WTC11 (cell line): ENCODE measurements around the gene RIPPLY1. TPM values are rescaled to one million over a fixed set of nuclear protein-coding genes. Genes with fewer than 3 reads are reported as not detected.

Experiments used
- ATAC-seq: fragments of 200-7000 bp; cut with Tn5 transposase; 2 replicates; pipeline ENCODE4 v1.10.0; 2021; ENCODE audit warnings: mild to moderate bottlenecking, moderate library complexity
- CTCF ChIA-PET: fragments of 300-600 bp; sonication (Branson Sonifier 250); formaldehyde crosslinking; loops from one replicate; lab custom pipeline; 2021; ENCODE audit warnings: antibody characterized with exemption; lab: Charles Lee
- POLR2A ChIA-PET: fragments of 350-600 bp; sonication (Branson Sonifier 250); formaldehyde crosslinking; loops from one replicate; lab custom pipeline; 2021; ENCODE audit warnings: antibody characterized with exemption; lab: Charles Lee
- DNase-seq: peaks from one replicate; pipeline ENCODE4 v3.0.0; 2021; ENCODE audit warnings: low spot score
- H3K27ac Mint-ChIP-seq: 2 replicates; pipeline ENCODE4 v1.8.0; 2021; ENCODE audit warnings: mixed read lengths
- H3K27me3 Mint-ChIP-seq: 2 replicates; pipeline ENCODE4 v1.8.0; 2021; ENCODE audit warnings: low read depth, mild to moderate bottlenecking, moderate library complexity, mixed read lengths
- H3K36me3 Mint-ChIP-seq: 2 replicates; pipeline ENCODE4 v1.8.0; 2021; ENCODE audit warnings: mixed read lengths
- H3K4me1 Mint-ChIP-seq: 2 replicates; pipeline ENCODE4 v1.8.0; 2022; ENCODE audit warnings: mixed read lengths
- H3K4me3 Mint-ChIP-seq: 2 replicates; pipeline ENCODE4 v1.8.0; 2021; ENCODE audit warnings: mild to moderate bottlenecking, moderate library complexity, mixed read lengths
- H3K9me3 Mint-ChIP-seq: 2 replicates; pipeline ENCODE4 v1.8.0; 2021; ENCODE audit warnings: mixed read lengths
- ATF3 ChIP-seq: sonication (generic); formaldehyde crosslinking; conservative IDR thresholded peaks from 2 replicates; pipeline ENCODE4 v1.8.1; 2022; ENCODE audit warnings: mild to moderate bottlenecking, missing genetic modification reagents
- CDX4 ChIP-seq: fragments of 250-450 bp; sonication (Bioruptor Pico); IDR thresholded peaks from 2 replicates; pipeline ENCODE4 v1.9.0; 2021; ENCODE audit warnings: moderate library complexity, mild to moderate bottlenecking, inconsistent platforms, borderline replicate concordance
- CREB1 ChIP-seq: sonication (generic); formaldehyde crosslinking; IDR thresholded peaks from 2 replicates; pipeline ENCODE4 v1.8.0; 2023; ENCODE audit warnings: mild to moderate bottlenecking, missing genetic modification reagents
- ELF4 ChIP-seq: sonication (generic); formaldehyde crosslinking; IDR thresholded peaks from 2 replicates; pipeline ENCODE4 v1.8.1; 2022; ENCODE audit warnings: low read depth, mild to moderate bottlenecking, moderate library complexity, missing genetic modification reagents
- FOXK1 ChIP-seq: sonication (generic); formaldehyde crosslinking; IDR thresholded peaks from 2 replicates; pipeline ENCODE4 v1.8.0; 2022; ENCODE audit warnings: mild to moderate bottlenecking, moderate library complexity, missing genetic modification reagents
- GABPB1 ChIP-seq: sonication (generic); formaldehyde crosslinking; IDR thresholded peaks from 2 replicates; pipeline ENCODE4 v1.8.1; 2023; ENCODE audit warnings: mild to moderate bottlenecking, missing genetic modification reagents
- HMGA2 ChIP-seq: fragments of 250-450 bp; sonication (Bioruptor Pico); IDR thresholded peaks from 2 replicates; pipeline ENCODE4 v1.4.0; 2021; ENCODE audit warnings: mild to moderate bottlenecking, moderate library complexity
- IRF1 ChIP-seq: sonication (generic); formaldehyde crosslinking; IDR thresholded peaks from 2 replicates; pipeline ENCODE4 v1.8.0; 2023; ENCODE audit warnings: missing genetic modification reagents
- KAT7 ChIP-seq: sonication (generic); formaldehyde crosslinking; IDR thresholded peaks from 2 replicates; pipeline ENCODE4 v1.8.1; 2023; ENCODE audit warnings: missing genetic modification reagents, mild to moderate bottlenecking, borderline replicate concordance
- MAX ChIP-seq: sonication (generic); formaldehyde crosslinking; IDR thresholded peaks from 2 replicates; pipeline ENCODE4 v1.8.0; 2022; ENCODE audit warnings: mild to moderate bottlenecking, missing genetic modification reagents
- MLX ChIP-seq: sonication (generic); formaldehyde crosslinking; IDR thresholded peaks from 2 replicates; pipeline ENCODE4 v1.8.1; 2023; ENCODE audit warnings: mild to moderate bottlenecking, missing genetic modification reagents, moderate library complexity
- MXD4 ChIP-seq: fragments of 250-450 bp; sonication (Bioruptor Pico); IDR thresholded peaks from 2 replicates; pipeline ENCODE4 v1.8.0; 2021; ENCODE audit warnings: mild to moderate bottlenecking, moderate library complexity, borderline replicate concordance
- NFYB ChIP-seq: sonication (generic); formaldehyde crosslinking; conservative IDR thresholded peaks from 2 replicates; pipeline ENCODE4 v1.8.0; 2022; ENCODE audit warnings: low read depth, missing genetic modification reagents
- NR1H2 ChIP-seq: sonication (generic); formaldehyde crosslinking; IDR thresholded peaks from 2 replicates; pipeline ENCODE4 v1.9.0; 2021; ENCODE audit warnings: mild to moderate bottlenecking, moderate library complexity, missing genetic modification reagents
- OVOL2 ChIP-seq: fragments of 250-450 bp; sonication (Bioruptor Pico); IDR thresholded peaks from 2 replicates; pipeline ENCODE4 v1.9.0; 2021; ENCODE audit warnings: mild to moderate bottlenecking, borderline replicate concordance
- PREB ChIP-seq: sonication (generic); formaldehyde crosslinking; IDR thresholded peaks from 2 replicates; pipeline ENCODE4 v1.8.1; 2022; ENCODE audit warnings: mild to moderate bottlenecking, missing genetic modification reagents, moderate library complexity, borderline replicate concordance
- PRRX2 ChIP-seq: fragments of 250-450 bp; sonication (Bioruptor Pico); IDR thresholded peaks from 2 replicates; pipeline ENCODE4 v1.8.0; 2021; ENCODE audit warnings: mild to moderate bottlenecking
- SOX15 ChIP-seq: fragments of 250-450 bp; sonication (Bioruptor Pico); IDR thresholded peaks from 2 replicates; pipeline ENCODE4 v1.9.0; 2021; ENCODE audit warnings: mild to moderate bottlenecking
- TEAD1 ChIP-seq: sonication (generic); formaldehyde crosslinking; IDR thresholded peaks from 2 replicates; pipeline ENCODE4 v1.8.0; 2022; ENCODE audit warnings: mild to moderate bottlenecking, missing genetic modification reagents
- USF2 ChIP-seq: sonication (generic); formaldehyde crosslinking; IDR thresholded peaks from 2 replicates; pipeline ENCODE4 v1.8.1; 2023; ENCODE audit warnings: mild to moderate bottlenecking, missing genetic modification reagents, moderate library complexity
- ZBTB21 ChIP-seq: sonication (generic); formaldehyde crosslinking; IDR thresholded peaks from 2 replicates; pipeline ENCODE4 v1.8.1; 2023; ENCODE audit warnings: mild to moderate bottlenecking, missing genetic modification reagents, borderline replicate concordance
- ZMAT4 ChIP-seq: fragments of 250-450 bp; sonication (Bioruptor Pico); IDR thresholded peaks from 2 replicates; pipeline ENCODE4 v1.9.0; 2021; ENCODE audit warnings: mild to moderate bottlenecking
- ZNF121 ChIP-seq: sonication (generic); formaldehyde crosslinking; IDR thresholded peaks from 2 replicates; pipeline ENCODE4 v1.8.0; 2023; ENCODE audit warnings: missing genetic modification reagents
- ZNF138 ChIP-seq: sonication (generic); formaldehyde crosslinking; conservative IDR thresholded peaks from 2 replicates; pipeline ENCODE4 v1.8.1; 2022; ENCODE audit warnings: mild to moderate bottlenecking, moderate library complexity, missing genetic modification reagents
- ZNF232 ChIP-seq: sonication (generic); formaldehyde crosslinking; IDR thresholded peaks from 2 replicates; pipeline ENCODE4 v1.8.0; 2022; ENCODE audit warnings: mild to moderate bottlenecking, missing genetic modification reagents
- ZSCAN18 ChIP-seq: fragments of 250-450 bp; sonication (Bioruptor Pico); IDR thresholded peaks from 2 replicates; pipeline ENCODE4 v2.1.2; 2022; ENCODE audit warnings: mild to moderate bottlenecking, moderate library complexity
- total RNA-seq: library from RNA; stranded (reverse); gene quantifications from 3 replicates; pipeline ENCODE4 v1.2.3, GENCODE V29; 2021

RIPPLY1 gene
- total RNA-seq, 1 experiment from 2014 or later: not detected

- H3K9me3 Mint-ChIP-seq: no peaks in the 10 kb centered on the region
- CTCF ChIA-PET: no interaction called here
- no peaks in the 10 kb centered on the region for H3K36me3 Mint-ChIP-seq
- POLR2A ChIA-PET: no interaction called here
- H3K27ac Mint-ChIP-seq: no peak overlapping the region
- no peaks in the 10 kb centered on the region for H3K27me3 Mint-ChIP-seq
- no peak for ATAC-seq
- DNase-seq: no peak
- TF ChIP-seq ELF4 (no peak), PREB (no peak), ZMAT4 (CRISPR knock-in tag) (no peak), KAT7 (CRISPR knock-in tag) (no peak), ATF3 (CRISPR knock-in tag) (no peak), NR1H2 (CRISPR knock-in tag) (no peak), HMGA2 (CRISPR knock-in tag) (no peak), NFYB (no peak), MXD4 (no peak), ZSCAN18 (CRISPR knock-in tag) (no peak)
- H3K4me1 Mint-ChIP-seq: no peaks in the 10 kb centered on the region
- H3K4me3 Mint-ChIP-seq: no peak overlapping the region
Measured at GRCh38 chrX:106948641-106949040, 45.5 kb upstream of the RIPPLY1 start.

- POLR2A ChIA-PET: no interaction called here
- Mint-ChIP-seq H3K4me1 (no peaks in the 10 kb centered on the region), H3K27me3 (no peaks in the 10 kb centered on the region), H3K27ac (no peak overlapping the region), H3K36me3 (peaks cover 3% of the 10 kb centered on the region), H3K9me3 (no peaks in the 10 kb centered on the region), H3K4me3 (no peak overlapping the region)
- no peak for ATAC-seq
- TF ChIP-seq GABPB1 (CRISPR knock-in tag): no peak
- no peak for TF ChIP-seq HMGA2 (CRISPR knock-in tag)
- TF ChIP-seq ZNF138 (CRISPR knock-in tag): no peak
- no peak for TF ChIP-seq ZBTB21 (CRISPR knock-in tag)
- no peak for TF ChIP-seq MAX (CRISPR knock-in tag)
- no peak for TF ChIP-seq PRRX2 (CRISPR knock-in tag)
- TF ChIP-seq ZNF121 (CRISPR knock-in tag): no peak
- no peak for TF ChIP-seq ZNF232 (CRISPR knock-in tag)
- TF ChIP-seq USF2: no peak
- TF ChIP-seq, all 79 proteins: peak for 0
- CTCF ChIA-PET: no interaction called here
- DNase-seq: no peak
Measured at GRCh38 chrX:106946464-106946863, 43.3 kb upstream of the RIPPLY1 start.

GRCh38 chrX:106940068-106940467 is 36.9 kb upstream of the RIPPLY1 start:
- H3K9me3 Mint-ChIP-seq: no peaks in the 10 kb centered on the region
- no peaks in the 10 kb centered on the region for H3K4me1 Mint-ChIP-seq
- DNase-seq: no peak
- H3K27ac Mint-ChIP-seq: no peak overlapping the region
- H3K36me3 Mint-ChIP-seq: peaks cover 3% of the 10 kb centered on the region
- POLR2A ChIA-PET: no interaction called here
- H3K4me3 Mint-ChIP-seq: no peak overlapping the region
- H3K27me3 Mint-ChIP-seq: no peaks in the 10 kb centered on the region
- no peak for ATAC-seq
- CTCF ChIA-PET: no interaction called here
- TF ChIP-seq ZNF232 (CRISPR knock-in tag) (no peak), HMGA2 (CRISPR knock-in tag) (no peak), TEAD1 (CRISPR knock-in tag) (no peak), OVOL2 (CRISPR knock-in tag) (no peak), IRF1 (CRISPR knock-in tag) (no peak), CREB1 (no peak), SOX15 (CRISPR knock-in tag) (no peak), MLX (no peak), CDX4 (CRISPR knock-in tag) (no peak), FOXK1 (CRISPR knock-in tag) (no peak)
